BJ (cell line): ENCODE measurements around the gene IFNA10. TPM values are rescaled to one million over a fixed set of nuclear protein-coding genes. Genes with fewer than 3 reads are reported as not detected.
"Not testable (repeated sequence)": the region's sequence is repeated elsewhere in the genome, so short reads cannot be mapped to it uniquely, and the experiment has no call there.

ENCODE experiments used
- CTCF ChIA-PET: fragments of 350-600 bp; formaldehyde crosslinking; extraction: SDS; loops from one replicate; lab custom pipeline; 2021; ENCODE audit warnings: antibody characterized with exemption, inconsistent platforms; lab: Yijun Ruan, JAX
- POLR2A ChIA-PET: fragments of 300-600 bp; sonication (Branson Sonifier 250); formaldehyde crosslinking; extraction: SDS; loops from one replicate; lab custom pipeline; 2021; ENCODE audit warnings: antibody characterized with exemption; lab: Charles Lee
- DNase-seq: peaks from one replicate; pipeline ENCODE4 v3.0.0-alpha.2; 2011; ENCODE audit warnings: low read depth
- H3K27me3 ChIP-seq: 2 replicates; pipeline ENCODE4 v1.6.0; 2011; ENCODE audit warnings: low read length; ENCODE audit not compliant: control insufficient read depth, insufficient read depth
- H3K36me3 ChIP-seq: 2 replicates; pipeline ENCODE4 v1.5.1; 2011; ENCODE audit warnings: low read length; ENCODE audit not compliant: control insufficient read depth, insufficient read depth
- H3K4me3 ChIP-seq: 2 replicates; pipeline ENCODE4 v1.5.1; 2011; ENCODE audit warnings: low read depth, mild to moderate bottlenecking, control low read depth, low read length
- CTCF ChIP-seq: IDR thresholded peaks from 2 replicates; pipeline ENCODE4 v1.5.1; 2011; ENCODE audit warnings: low read depth, mild to moderate bottlenecking, control low read depth, inconsistent platforms, low read length, moderate library complexity; ENCODE audit not compliant: insufficient read depth
- polyA plus RNA-seq: library from polyadenylated mRNA; depleted of rRNA; stranded (reverse); fragments of >200 nt; gene quantifications from 2 replicates; pipeline ENCODE4 v1.2.3, GENCODE V29; 2011

The IFNA10 gene
- polyA plus RNA-seq, 1 experiment, result not detected

GRCh38 chr9:21233258-21233657 is 26.3 kb upstream of the IFNA10 start:
- POLR2A ChIA-PET, result no interaction called here
- CTCF ChIA-PET, result no interaction called here

GRCh38 chr9:21228122-21228521 is 21.2 kb upstream of the IFNA10 start, which contains the start of gene IFNA17:
Gene IFNA17, minus strand, starts transcription at chr9:21228222. Its CDS starts 49 bp downstream, at chr9:21228173.
- CTCF ChIA-PET, result interaction anchor here (1.0 kb wide), 1 partner anchor 36 kb away, joined by 3 read pairs; no protein-coding TSS in a partner anchor
- POLR2A ChIA-PET, result no interaction called here
- H3K27me3 ChIP-seq, result no peaks in the 10 kb centered on the region
- DNase-seq, result no peak
- H3K36me3 ChIP-seq, result no peaks in the 10 kb centered on the region
- no peak for TF ChIP-seq CTCF
- H3K4me3 ChIP-seq, result no peak within 1 kb of the TSS

More at GRCh38 chr9:21233258-21233657, 26.3 kb upstream of the IFNA10 start:
- H3K27me3 ChIP-seq, result 0 out of 2 replicates have a peak, but pooled peaks cover 2% of the 10 kb centered on the region
- TF ChIP-seq CTCF, result no peak
- DNase-seq, result no peak
- H3K36me3 ChIP-seq, result no peaks in the 10 kb centered on the region
- no peak overlapping the region for H3K4me3 ChIP-seq

- H3K27me3 ChIP-seq, POLR2A ChIA-PET, H3K4me3 ChIP-seq, DNase-seq, H3K36me3 ChIP-seq: not testable (repeated sequence)
- CTCF ChIA-PET, result interaction anchor here (1.1 kb wide), 1 partner anchor 18 kb away, joined by 3 read pairs; no protein-coding TSS in a partner anchor
Measured at GRCh38 chr9:21217211-21217610, 10.3 kb upstream of the IFNA10 start, which contains the start of gene IFNA16. Gene IFNA16, minus strand, starts transcription at chr9:21217311. Its CDS starts 6 bp downstream, at chr9:21217305.

GRCh38 chr9:21213411-21214326 is 6.7 kb upstream of the IFNA10 start:
- POLR2A ChIA-PET, result not testable (repeated sequence)
- TF ChIP-seq CTCF, result peak; percentile 49

GRCh38 chr9:21212160-21212559 is 5.2 kb upstream of the IFNA10 start:
- DNase-seq, POLR2A ChIA-PET, H3K4me3 ChIP-seq, H3K36me3 ChIP-seq, H3K27me3 ChIP-seq: not testable (repeated sequence)
- CTCF ChIA-PET, result interaction anchor here (1.3 kb wide), 1 partner anchor 9 kb away, joined by 4 read pairs; no protein-coding TSS in a partner anchor

More at GRCh38 chr9:21213411-21214326, 6.7 kb upstream of the IFNA10 start:
- not testable (repeated sequence) for H3K36me3 ChIP-seq, H3K27me3 ChIP-seq, H3K4me3 ChIP-seq, DNase-seq
- CTCF ChIA-PET, result interaction anchor here (1.3 kb wide), 1 partner anchor 11 kb away, joined by 4 read pairs; no protein-coding TSS in a partner anchor

- H3K27me3 ChIP-seq, H3K36me3 ChIP-seq, POLR2A ChIA-PET, CTCF ChIA-PET, H3K4me3 ChIP-seq, DNase-seq: not testable (repeated sequence)
Measured at GRCh38 chr9:21210782-21211181, 3.8 kb upstream of the IFNA10 start.
